Fibroblast of the aortic adventitia (primary cell): ENCODE results near the gene IL11. TPM values are rescaled to one million over a fixed set of nuclear protein-coding genes. Genes with fewer than 3 reads are reported as not detected.

Experiments used
- DNase-seq: peaks from one replicate; pipeline ENCODE4 v3.0.0-alpha.2; 2010; ENCODE audit warnings: low read depth
- H3K4me3 ChIP-seq: 2 replicates; pipeline ENCODE4 v1.5.1; 2011; ENCODE audit warnings: low read depth, mild to moderate bottlenecking, control low read depth, low read length, moderate library complexity
- total RNA-seq: library from RNA; depleted of rRNA; stranded (reverse); fragments of >200 nt; gene quantifications from 2 replicates; pipeline ENCODE4 v1.2.3, GENCODE V29; 2012; ENCODE audit warnings: low replicate concordance
- TF ChIP-seq, protein P1 (sequence below): IDR thresholded peaks from 2 replicates; pipeline ENCODE4 v1.5.1; 2011; ENCODE audit warnings: mild to moderate bottlenecking, low read length, control low read depth, inconsistent platforms; ENCODE audit not compliant: insufficient read depth

IL11 gene
- total RNA-seq, 1 donor: 2.2 TPM

- DNase-seq: no peak
- TF ChIP-seq, protein P1, sequence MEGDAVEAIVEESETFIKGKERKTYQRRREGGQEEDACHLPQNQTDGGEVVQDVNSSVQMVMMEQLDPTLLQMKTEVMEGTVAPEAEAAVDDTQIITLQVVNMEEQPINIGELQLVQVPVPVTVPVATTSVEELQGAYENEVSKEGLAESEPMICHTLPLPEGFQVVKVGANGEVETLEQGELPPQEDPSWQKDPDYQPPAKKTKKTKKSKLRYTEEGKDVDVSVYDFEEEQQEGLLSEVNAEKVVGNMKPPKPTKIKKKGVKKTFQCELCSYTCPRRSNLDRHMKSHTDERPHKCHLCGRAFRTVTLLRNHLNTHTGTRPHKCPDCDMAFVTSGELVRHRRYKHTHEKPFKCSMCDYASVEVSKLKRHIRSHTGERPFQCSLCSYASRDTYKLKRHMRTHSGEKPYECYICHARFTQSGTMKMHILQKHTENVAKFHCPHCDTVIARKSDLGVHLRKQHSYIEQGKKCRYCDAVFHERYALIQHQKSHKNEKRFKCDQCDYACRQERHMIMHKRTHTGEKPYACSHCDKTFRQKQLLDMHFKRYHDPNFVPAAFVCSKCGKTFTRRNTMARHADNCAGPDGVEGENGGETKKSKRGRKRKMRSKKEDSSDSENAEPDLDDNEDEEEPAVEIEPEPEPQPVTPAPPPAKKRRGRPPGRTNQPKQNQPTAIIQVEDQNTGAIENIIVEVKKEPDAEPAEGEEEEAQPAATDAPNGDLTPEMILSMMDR: no peak
- H3K4me3 ChIP-seq: no peak overlapping the region
Measured at GRCh38 chr19:55320844-55321419, 49.3 kb downstream of the IL11 start.

- peak; percentile 36 for DNase-seq
- no peak overlapping the region for H3K4me3 ChIP-seq
- TF ChIP-seq, protein P1: no peak
Measured at GRCh38 chr19:55319785-55320184, 50.5 kb downstream of the IL11 start.

GRCh38 chr19:55316646-55317045 is 53.6 kb downstream of the IL11 start:
- DNase-seq: no peak
- no peak overlapping the region for H3K4me3 ChIP-seq
- TF ChIP-seq, protein P1: no peak

DNA sequence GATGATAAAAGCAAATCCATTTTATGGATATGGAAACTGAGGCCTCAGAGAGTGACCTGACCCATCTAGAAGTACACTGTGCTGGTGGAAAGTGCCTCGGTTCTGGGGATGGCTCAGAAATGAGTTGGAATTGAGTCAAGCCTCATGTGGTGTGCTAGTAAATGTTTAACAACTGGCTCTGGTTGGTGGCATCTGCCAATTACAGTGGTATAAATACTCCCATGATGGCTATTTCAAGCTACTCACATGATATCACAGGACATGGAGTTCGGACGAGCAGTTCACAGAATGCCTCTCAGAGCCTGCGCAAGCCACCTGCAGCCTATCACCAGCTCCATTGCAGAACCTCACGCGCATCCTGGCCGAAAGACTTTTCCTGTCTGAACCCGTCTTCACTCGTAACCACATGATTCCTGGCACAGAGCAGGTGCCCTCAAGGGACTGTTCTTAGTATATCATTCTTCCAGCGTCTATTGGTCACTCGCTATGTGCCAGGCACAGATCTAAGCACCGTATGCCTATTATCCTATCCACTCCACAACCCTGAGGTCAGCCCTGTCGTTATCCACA is 54.2 kb downstream of the IL11 start:
- no peak overlapping the region for H3K4me3 ChIP-seq
- no peak for DNase-seq
- TF ChIP-seq, protein P1: no peak

- no peak for DNase-seq
- no peak overlapping the region for H3K4me3 ChIP-seq
- TF ChIP-seq, protein P1: no peak
Measured at GRCh38 chr19:55314396-55314795, 55.9 kb downstream of the IL11 start.

Other genes with a start within 250 kb of the IL11 start
- 1.1 and 4.3 TPM in 2 replicates for gene TNNT1, start 221.3 kb downstream of the IL11 start, total RNA-seq
- not detected in 2 replicates for gene TNNI3, start 212.7 kb downstream of the IL11 start, total RNA-seq
- 0.33 and 1.5 TPM in 2 replicates for gene DNAAF3, start 203.8 kb downstream of the IL11 start, total RNA-seq
- 0.45 TPM in 1 of 2 replicates, not detected in the other for gene SYT5, start 190.2 kb downstream of the IL11 start, total RNA-seq
- 6.5 and 7.8 TPM in 2 replicates for gene PTPRH, start 161.0 kb downstream of the IL11 start, total RNA-seq
- gene TMEM86B, start 141.7 kb downstream of the IL11 start, total RNA-seq: 1.7 and 1.8 TPM in 2 replicates
- gene PPP6R1, start 111.4 kb downstream of the IL11 start, total RNA-seq: 39.0 and 41.5 TPM in 2 replicates
- gene HSPBP1, start 90.4 kb downstream of the IL11 start, total RNA-seq: 29.1 and 48.3 TPM in 2 replicates
- 5.2 and 9.0 TPM in 2 replicates for gene BRSK1, start 86.5 kb downstream of the IL11 start, total RNA-seq
- gene TMEM150B, start 45.1 kb downstream of the IL11 start, total RNA-seq: not detected in 2 replicates
- 6.7 and 22.2 TPM in 2 replicates for gene KMT5C, start 30.6 kb downstream of the IL11 start, total RNA-seq
- not detected in 2 replicates for gene COX6B2, start 15.7 kb downstream of the IL11 start, total RNA-seq
- gene GARIN5B, start 7.2 kb downstream of the IL11 start, total RNA-seq: not detected in 2 replicates
- not detected in 2 replicates for gene TMEM190, start 6.4 kb upstream of the IL11 start, total RNA-seq
- not detected in 2 replicates for gene TMEM238, start 13.8 kb upstream of the IL11 start, total RNA-seq
- gene RPL28, start 15.5 kb upstream of the IL11 start, total RNA-seq: 88.6 and 829 TPM in 2 replicates
- gene UBE2S, start 37.3 kb upstream of the IL11 start, total RNA-seq: 22.6 and 65.4 TPM in 2 replicates
- gene SHISA7, start 72.8 kb upstream of the IL11 start, total RNA-seq: not detected in 2 replicates
- gene ISOC2, start 91.2 kb upstream of the IL11 start, total RNA-seq: 24.4 and 41.3 TPM in 2 replicates
- not detected in 2 replicates for gene C19orf85, start 94.3 kb upstream of the IL11 start, total RNA-seq
- 0.33 and 3.8 TPM in 2 replicates for gene ZNF628, start 106.2 kb upstream of the IL11 start, total RNA-seq
- gene NAT14, start 114.7 kb upstream of the IL11 start, total RNA-seq: 8.3 and 17.5 TPM in 2 replicates
- 10.7 and 18.7 TPM in 2 replicates for gene SSC5D, start 118.0 kb upstream of the IL11 start, total RNA-seq
- not detected in 2 replicates for gene SBK2, start 166.7 kb upstream of the IL11 start, total RNA-seq
- gene SBK3, start 175.1 kb upstream of the IL11 start, total RNA-seq: 0.25 TPM in 1 of 2 replicates, not detected in the other
- 4.4 and 7.9 TPM in 2 replicates for gene ZNF579, start 210.4 kb upstream of the IL11 start, total RNA-seq
- gene FIZ1, start 229.1 kb upstream of the IL11 start, total RNA-seq: 3.5 and 4.7 TPM in 2 replicates
- 1.7 and 10.8 TPM in 2 replicates for gene ZNF524, start 229.8 kb upstream of the IL11 start, total RNA-seq
- gene ZNF865, start 235.2 kb upstream of the IL11 start, total RNA-seq: 0.08 and 1.5 TPM in 2 replicates